ENCODE measurements around the gene VIL1. TPM values are rescaled to one million over a fixed set of nuclear protein-coding genes. Genes with fewer than 3 reads are reported as not detected.

Gene VIL1
- total RNA-seq, 1 experiment from 2014 or later: 3.0 TPM

DNA sequence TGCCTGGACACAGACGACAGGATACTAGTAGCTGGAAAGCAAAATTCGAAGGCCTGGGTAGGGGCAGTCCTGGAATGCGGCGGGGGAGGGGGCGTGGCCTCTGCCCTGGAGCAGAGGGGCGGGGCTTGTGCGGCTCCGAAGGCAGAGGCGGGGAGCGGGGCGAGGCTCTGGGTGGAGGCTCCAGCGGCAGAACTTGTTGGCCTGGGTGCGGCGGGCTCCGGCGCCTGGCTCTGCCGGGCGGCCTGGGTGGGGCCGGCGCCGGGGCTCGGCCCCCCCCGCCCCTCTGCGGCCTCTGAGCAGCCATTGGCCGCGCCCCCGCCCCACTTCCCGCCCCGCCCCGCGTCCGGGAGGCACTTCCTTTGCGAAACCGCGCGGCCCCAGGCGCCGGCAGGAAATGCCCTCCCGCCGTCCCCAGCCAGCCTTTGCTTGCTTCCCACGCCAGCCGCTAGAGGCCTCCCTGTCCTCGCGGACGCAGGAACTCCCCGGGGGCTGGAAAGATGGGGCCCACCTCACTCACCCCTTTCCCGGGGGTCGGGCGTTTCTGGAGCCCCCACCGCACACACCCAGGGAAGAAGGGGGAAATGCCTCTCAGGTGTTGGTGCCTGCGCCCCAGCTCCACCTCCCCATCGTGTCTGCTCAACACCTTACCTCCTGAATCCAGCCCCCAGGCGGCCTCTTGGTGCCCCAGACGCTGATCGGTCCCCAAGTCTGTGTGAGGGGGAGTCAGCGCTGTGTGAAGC lies 12.5 kb upstream of the VIL1 start:
- Mint-ChIP-seq H3K4me1 (peaks cover 22% of the 10 kb centered on the region), H3K36me3 (peaks cover 8% of the 10 kb centered on the region), H3K9me3 (no peaks in the 10 kb centered on the region), H3K4me3 (peak overlapping the region; percentile 82), H3K27me3 (ENCODE audit: low read depth) (no peaks in the 10 kb centered on the region), H3K27ac (peak overlapping the region; percentile 97)
- ChIA-PET POLR2A (interaction anchor here (0.7 to 1.1 kb wide), 5 partner anchors 9 to 83 kb away, joined by 3 to 4 read pairs (median 3); partner anchors contain the start of genes CATIP and VIL1), CTCF (interaction anchor here (0.6 to 2.5 kb wide), 7 partner anchors 10 to 252 kb away, joined by 3 to 19 read pairs (median 4); no protein-coding TSS in a partner anchor)
- ATAC-seq: peak; percentile 92
- DNase-seq (ENCODE audit: low spot score): peak; percentile 98
- TF ChIP-seq TCF7 (CRISPR knock-in tag; IDR thresholded peaks at IDR 0.05; ENCODE audit: low read depth) (no peak), JUN (CRISPR knock-in tag; IDR thresholded peaks at IDR 0.05) (no peak), ZNF671 (CRISPR knock-in tag; IDR thresholded peaks at IDR 0.05) (no peak), ZNF425 (CRISPR knock-in tag; conservative IDR thresholded peaks at IDR 0.05) (no peak), E2F4 (CRISPR knock-in tag; IDR thresholded peaks at IDR 0.05; ENCODE audit: borderline replicate concordance, low read depth) (no peak), ZBTB21 (CRISPR knock-in tag; IDR thresholded peaks at IDR 0.05; ENCODE audit: borderline replicate concordance) (no peak), OVOL2 (CRISPR knock-in tag; IDR thresholded peaks at IDR 0.05; ENCODE audit: borderline replicate concordance) (no peak), FOXK1 (CRISPR knock-in tag; IDR thresholded peaks at IDR 0.05) (peak; percentile 47; the same call in 1 of the 2 replicates), KAT7 (CRISPR knock-in tag; IDR thresholded peaks at IDR 0.05; ENCODE audit: borderline replicate concordance) (no peak), ELF4 (CRISPR knock-in tag; IDR thresholded peaks at IDR 0.05; ENCODE audit: low read depth) (no peak), ZNF532 (CRISPR knock-in tag; IDR thresholded peaks at IDR 0.05; ENCODE audit: borderline replicate concordance) (no peak), TEAD4 (CRISPR knock-in tag; IDR thresholded peaks at IDR 0.05) (no peak), PRDM15 (CRISPR knock-in tag; IDR thresholded peaks at IDR 0.05) (no peak), ZNF416 (CRISPR knock-in tag; IDR thresholded peaks at IDR 0.05) (0 out of 2 replicates have a peak, but pooled peaks have one; percentile 21)
- TF ChIP-seq, protein P1, sequence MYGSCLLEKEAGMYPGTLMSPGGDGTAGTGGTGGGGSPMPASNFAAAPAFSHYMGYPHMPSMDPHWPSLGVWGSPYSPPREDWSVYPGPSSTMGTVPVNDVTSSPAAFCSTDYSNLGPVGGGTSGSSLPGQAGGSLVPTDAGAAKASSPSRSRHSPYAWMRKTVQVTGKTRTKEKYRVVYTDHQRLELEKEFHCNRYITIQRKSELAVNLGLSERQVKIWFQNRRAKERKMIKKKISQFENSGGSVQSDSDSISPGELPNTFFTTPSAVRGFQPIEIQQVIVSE (CRISPR knock-in tag; IDR thresholded peaks at IDR 0.05; ENCODE audit: borderline replicate concordance): no peak
- TF ChIP-seq, protein P2, sequence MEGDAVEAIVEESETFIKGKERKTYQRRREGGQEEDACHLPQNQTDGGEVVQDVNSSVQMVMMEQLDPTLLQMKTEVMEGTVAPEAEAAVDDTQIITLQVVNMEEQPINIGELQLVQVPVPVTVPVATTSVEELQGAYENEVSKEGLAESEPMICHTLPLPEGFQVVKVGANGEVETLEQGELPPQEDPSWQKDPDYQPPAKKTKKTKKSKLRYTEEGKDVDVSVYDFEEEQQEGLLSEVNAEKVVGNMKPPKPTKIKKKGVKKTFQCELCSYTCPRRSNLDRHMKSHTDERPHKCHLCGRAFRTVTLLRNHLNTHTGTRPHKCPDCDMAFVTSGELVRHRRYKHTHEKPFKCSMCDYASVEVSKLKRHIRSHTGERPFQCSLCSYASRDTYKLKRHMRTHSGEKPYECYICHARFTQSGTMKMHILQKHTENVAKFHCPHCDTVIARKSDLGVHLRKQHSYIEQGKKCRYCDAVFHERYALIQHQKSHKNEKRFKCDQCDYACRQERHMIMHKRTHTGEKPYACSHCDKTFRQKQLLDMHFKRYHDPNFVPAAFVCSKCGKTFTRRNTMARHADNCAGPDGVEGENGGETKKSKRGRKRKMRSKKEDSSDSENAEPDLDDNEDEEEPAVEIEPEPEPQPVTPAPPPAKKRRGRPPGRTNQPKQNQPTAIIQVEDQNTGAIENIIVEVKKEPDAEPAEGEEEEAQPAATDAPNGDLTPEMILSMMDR (IDR thresholded peaks at IDR 0.05): peak; percentile 43; the same call in 1 of the 2 replicates
- TF ChIP-seq, protein P3, sequence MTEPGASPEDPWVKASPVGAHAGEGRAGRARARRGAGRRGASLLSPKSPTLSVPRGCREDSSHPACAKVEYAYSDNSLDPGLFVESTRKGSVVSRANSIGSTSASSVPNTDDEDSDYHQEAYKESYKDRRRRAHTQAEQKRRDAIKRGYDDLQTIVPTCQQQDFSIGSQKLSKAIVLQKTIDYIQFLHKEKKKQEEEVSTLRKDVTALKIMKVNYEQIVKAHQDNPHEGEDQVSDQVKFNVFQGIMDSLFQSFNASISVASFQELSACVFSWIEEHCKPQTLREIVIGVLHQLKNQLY (CRISPR knock-in tag; IDR thresholded peaks at IDR 0.05): no peak
